Stimulated activated CD4-positive, alpha-beta T cell treated with anti-CD3 and anti-CD28 coated beads, Interleukin-1b, Interleukin-23, amount 100 ng/mL, for 4 hours (primary cell): Measurements from ENCODE around the gene RRP7A.
"Not testable (repeated sequence)": the region's sequence is repeated elsewhere in the genome, so short reads cannot be mapped to it uniquely, and the experiment has no call there.

Source experiments
- DNase-seq, 2 donors: peaks; one replicate each; pipeline ENCODE4 v3.0.0-alpha.2; 2020; ENCODE audit warnings: low read depth in 2 of 2

RRP7A gene

GRCh38 chr22:42499773-42500160 lies 19.8 kb downstream of the RRP7A start:
- DNase-seq = not testable (repeated sequence)

GRCh38 chr22:42495533-42496141 lies 24.0 kb downstream of the RRP7A start:
- not testable (repeated sequence) for DNase-seq

DNA sequence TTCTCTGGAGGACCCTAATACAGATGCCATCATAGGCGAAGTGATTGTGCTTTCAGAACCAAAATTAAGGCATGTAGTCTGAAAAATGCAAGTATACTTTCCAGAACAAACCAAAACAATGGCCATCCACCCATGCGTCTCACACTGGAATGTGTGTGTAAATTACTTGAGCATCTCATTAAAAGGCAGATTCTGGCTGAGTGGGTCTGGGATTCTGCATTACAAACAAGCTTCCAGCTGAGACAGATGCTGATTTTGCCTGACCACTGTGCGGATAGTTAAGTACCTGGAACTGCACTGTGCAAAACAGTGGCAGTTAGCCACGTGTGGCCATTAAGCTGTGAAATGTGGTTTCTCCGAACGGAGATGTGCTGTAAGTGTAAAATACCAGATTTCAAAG lies 26.2 kb downstream of the RRP7A start:
- no peak for DNase-seq

GRCh38 chr22:42492323-42492690 lies 27.3 kb downstream of the RRP7A start:
- no peak for DNase-seq

- DNase-seq = no peak
Measured at GRCh38 chr22:42490243-42490832, 29.3 kb downstream of the RRP7A start.

- no peak for DNase-seq
Measured at GRCh38 chr22:42489000-42489399, 30.6 kb downstream of the RRP7A start.

GRCh38 chr22:42484506-42484905 lies 35.1 kb downstream of the RRP7A start:
- DNase-seq = no peak

DNA sequence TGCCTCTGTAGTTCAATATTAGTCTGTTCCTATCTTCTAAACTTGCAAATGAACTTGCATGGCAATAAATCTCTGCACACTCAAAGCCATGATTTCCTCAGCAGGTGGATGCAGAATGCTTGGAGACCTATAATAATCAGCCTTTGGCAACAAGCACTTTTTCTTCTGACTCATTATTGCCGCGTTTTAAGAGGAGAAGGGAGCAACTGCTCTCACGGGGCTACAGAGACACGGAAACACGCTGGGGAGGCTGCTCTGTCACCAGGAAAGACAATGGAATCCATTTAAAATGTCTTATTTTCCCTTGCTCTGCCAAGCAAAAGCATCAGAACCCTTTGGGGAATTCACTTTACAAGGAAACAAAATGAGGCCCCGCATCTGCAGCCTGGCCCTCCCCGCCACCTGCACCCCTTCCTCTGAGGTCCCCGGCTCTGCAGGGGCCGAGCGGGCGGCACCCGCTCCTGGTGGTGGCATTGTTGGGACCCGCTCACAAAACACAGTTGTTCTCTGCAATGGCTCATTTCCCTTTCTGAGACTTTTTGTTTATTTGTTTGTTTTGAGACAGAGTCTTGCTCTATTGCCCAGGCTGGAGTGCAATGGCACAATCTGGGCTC lies 35.9 kb downstream of the RRP7A start:
- not testable (repeated sequence) for DNase-seq

DNA sequence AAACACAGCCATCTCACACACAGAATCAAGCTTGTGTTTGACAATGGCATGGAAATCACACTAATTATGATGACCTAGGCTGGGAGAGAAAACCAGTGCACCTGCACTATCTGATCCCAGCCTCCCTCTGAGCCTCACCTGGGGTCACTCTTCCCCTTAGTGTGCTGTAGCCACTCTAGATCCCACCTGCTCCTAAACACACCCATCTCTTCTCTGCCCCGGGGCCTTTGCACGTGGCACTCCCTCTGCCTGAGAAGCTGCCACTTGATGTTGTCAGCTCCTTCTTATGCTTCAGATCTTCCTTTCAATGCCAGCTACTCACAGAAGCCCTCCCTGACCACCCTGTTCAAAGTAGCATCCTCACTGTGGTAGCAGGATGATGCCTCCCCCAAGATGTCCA lies 44.5 kb downstream of the RRP7A start:
- DNase-seq = no peak

DNA sequence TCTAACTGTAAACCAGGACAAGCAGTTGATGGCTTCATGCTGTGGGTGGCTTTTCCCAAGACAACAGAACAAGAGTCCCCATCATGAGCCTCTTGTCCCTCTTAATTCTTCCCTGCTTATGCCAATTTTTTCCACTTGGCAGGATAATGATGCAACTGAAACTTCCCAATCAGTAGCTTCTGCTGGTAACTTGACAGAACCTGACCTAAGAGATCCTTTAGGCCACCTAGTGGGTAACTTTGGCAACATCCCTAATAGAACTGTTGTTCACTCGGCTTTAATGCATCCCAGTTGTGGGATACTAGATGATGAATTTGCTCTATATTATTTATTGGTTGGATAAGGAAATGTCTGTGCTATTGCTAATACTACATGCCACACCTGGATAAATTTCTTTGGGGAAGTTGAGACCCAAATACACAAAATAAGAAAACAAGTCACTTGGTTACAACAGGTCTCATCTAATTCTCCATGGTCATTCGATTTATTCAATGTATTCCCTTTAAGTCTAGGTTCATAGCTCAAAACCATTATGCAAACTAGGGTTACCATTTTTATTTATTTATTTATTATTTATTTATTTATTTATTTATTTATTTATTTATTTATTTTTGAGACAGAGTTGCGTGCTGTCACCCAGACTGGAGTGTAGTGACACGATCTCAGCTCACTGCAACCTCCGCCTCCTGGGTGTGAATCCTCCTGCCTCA lies 46.0 kb downstream of the RRP7A start:
- no peak for DNase-seq

DNA sequence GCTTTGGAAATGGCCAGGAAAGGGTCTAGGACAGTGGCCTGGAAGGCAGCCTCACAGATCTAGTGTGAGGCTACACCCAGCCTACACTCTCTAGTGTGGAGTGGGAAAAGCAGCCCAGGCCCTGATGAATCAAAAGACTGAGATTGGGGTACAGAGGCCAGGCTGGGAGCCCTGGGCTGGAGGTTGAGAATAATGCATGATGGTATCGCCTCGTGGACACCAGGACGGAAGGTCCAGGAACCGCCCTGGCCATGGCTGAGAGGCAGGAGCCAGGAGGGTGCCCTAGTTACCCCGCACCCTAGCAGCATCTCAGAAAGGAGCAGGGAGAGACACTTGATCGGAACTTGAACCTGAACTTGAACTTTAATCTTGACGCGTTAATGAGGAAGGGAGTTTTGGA lies 46.9 kb downstream of the RRP7A start:
- DNase-seq = no peak

DNA sequence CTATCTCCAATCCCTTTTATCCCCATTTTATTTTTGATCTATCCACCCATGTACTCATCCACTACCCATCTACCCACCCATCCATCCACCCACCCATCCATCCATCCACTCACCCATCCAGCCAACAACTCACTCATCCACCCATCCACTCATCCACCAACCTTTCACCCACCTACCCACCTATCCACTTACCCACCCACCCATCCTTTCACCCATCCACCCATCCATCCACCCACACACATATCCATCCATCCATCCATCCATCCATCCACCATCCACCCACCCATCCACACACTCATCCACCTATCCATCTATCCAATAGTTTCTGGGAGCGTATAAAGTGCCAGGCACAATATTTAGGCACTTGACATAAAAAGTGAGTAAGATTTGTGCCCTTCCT lies 48.2 kb downstream of the RRP7A start:
- no peak for DNase-seq

- DNase-seq = no peak
Measured at GRCh38 chr22:42470366-42471082, 49.1 kb downstream of the RRP7A start.

DNA sequence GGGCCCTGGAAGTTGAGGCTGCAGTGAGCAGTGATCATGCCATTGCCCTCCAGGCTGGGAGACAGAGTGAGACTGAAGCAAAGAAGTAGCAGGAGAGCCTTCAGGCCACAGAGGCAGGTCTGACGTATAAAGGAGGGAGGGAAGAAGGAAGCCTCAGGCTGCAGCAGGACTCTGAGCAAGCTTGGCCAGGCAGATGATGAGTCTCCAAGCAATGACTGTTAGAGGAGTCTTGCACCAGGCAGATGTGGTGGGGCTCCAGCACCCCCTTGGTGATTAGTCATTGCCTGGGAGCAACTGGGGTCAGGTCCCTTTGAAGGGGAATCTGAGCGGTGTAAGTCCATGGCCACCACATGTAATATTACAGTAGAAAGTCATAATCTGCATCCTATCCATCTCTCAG lies 50.8 kb downstream of the RRP7A start:
- no peak for DNase-seq

DNA sequence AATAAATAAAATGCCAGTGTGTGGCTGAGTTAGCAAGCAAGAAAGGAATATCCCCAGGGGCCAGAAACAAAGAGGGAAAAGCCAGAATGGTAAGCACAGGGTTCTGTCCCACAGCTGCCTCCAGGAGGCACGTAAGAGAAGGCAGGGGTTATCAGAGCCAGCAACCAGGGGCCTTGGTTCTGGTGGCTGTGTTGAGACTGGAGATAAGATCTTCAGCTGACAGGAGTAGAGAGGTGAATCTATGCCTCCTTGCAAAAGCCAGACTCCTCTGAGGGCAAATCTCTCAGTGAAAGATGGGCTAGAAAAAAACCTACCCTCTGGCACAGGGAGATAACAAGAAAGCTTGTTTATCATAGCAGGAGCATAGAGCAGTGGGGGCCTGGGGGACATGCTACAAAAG lies 57.6 kb downstream of the RRP7A start:
- no peak for DNase-seq

DNA sequence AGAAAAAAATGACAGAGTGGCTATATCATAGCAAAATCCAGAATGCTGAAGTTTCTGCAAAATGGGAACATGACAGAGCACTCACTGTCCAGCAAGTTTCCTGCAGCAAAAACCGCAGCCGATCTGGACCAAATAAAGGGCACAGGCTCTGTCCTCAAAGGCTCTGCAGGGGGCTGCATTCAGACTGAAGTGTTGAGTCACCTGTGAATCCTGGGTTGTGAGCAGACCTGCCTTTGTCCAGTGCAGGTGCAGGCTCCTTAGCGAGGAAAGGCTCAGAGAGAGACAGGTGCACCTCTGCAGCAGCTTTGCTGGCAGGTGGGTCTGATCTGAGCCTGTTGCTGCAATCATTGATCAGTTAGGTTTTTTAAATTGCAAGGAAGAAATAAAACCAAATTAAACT lies 58.1 kb downstream of the RRP7A start:
- DNase-seq = no peak
